OCI-M2 (cell line): ENCODE data around the gene COL7A1.
"Not testable (repeated sequence)": the region's sequence is repeated elsewhere in the genome, so short reads cannot be mapped to it uniquely, and the experiment has no call there.

Source experiments
- DNase-seq: peaks from one replicate; lab custom pipeline; 2025; ENCODE audit not compliant: unreplicated experiment; lab: John Stamatoyannopoulos, UW

COL7A1 gene

DNA sequence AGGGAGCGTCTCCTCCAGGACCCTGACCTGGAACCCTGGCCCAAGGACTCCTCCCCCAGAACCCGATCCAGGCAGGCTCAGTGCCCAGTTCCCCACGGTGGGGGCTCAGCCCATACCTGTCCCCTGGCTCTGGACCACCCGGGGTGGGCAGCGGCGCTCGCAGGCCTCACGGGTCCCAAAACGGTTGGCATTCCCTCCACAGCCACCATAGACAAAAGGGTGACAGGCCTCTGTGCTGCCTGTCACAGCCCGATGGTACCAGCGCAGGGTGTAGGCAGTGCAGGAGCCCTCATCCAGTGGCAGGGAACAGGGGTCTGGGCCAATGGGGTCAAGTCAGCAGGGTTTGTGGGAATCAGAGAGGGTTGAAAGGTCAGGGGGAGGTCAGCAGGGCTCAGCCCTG lies 30.5 kb downstream of the COL7A1 start:
- DNase-seq, result no peak

DNA sequence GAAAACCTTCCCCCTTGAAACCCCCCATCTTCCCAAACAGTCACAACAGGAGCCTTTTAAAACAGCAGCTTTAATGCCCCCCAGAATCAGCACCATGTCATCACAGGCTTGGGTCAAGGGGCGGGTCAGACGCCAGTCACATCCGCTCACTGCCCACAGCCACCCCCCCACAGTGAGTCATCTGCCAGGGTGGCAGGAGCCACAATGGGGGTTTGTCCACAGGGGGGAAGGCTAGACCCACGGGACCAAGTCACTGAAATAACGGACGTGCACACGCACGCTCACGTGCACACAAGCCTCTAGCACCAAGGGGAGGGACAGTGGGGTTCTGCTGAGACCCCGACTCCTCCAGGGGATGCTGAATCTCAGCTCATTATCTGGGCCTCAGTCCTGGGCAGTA lies 31.1 kb downstream of the COL7A1 start:
- no peak for DNase-seq

DNA sequence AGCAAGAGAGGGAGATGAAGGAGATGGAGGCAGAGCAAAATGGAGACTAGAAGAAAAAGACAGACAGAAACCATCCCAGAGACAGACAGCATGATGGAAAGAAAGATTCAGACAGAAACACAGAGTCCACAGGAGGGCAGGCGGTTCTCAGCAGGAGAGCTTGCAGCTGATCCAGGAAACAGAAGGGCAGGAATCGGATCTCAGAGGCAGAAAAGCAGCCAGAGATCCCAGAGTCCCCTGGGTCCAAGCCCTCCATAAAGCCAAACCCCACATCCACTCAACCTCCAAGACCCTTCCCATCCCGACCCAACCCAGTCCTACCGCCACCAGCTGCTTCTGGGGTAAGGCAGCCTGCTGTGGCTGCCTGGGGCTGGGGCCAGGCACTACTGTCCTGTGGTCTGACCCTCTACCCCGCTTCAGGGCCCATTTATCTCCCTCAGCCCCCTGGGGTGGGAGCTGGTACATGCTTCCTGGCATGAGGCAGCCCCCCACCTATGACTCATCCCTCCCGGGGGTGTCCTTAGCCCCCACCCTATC lies 31.7 kb downstream of the COL7A1 start, which contains the start of gene UCN2:
Gene UCN2, minus strand, starts transcription at position 400 of the 537 bp plus-strand sequence. CDS start 657 bp downstream, outside the sequence.
- DNase-seq, result no peak

DNA sequence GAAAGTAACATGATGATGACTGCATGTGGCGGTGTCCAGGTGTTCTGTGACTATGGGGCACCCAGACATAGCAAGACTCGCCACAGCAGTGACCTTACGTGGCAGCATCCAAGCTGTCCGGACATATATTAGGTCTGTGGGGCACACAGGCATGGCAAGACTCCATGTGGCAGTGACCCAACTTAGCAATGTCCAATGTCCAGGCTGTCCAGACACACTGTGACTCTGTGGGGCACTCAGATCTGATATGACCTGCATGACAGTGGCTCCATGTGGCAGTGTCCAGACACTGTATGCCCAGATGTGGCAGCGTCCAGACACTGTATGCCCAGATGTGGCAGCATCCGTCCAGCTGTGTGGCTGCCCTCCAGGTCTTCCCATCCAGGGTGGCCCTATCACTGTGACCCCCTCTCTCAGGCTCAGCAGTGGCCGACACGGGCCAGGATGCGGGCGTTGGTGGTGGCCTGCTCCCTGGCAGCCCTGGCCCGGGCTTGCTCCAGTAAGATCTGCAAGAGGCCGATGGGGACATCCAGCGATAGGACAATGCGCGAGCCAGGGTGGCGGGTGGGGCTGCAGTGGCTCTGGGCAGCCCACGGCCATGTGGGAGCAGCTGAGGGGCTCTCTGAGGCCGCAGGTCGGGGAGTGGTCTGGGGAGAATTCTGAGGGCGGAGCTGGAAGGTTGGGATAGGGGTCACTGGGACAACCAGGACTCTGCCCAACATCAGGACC lies 32.6 kb downstream of the COL7A1 start:
- no peak for DNase-seq

GRCh38 chr3:48561045-48561736 lies 33.9 kb downstream of the COL7A1 start:
- no peak for DNase-seq

- no peak for DNase-seq
These were observed 34.5 kb downstream of the COL7A1 start for GRCh38 chr3:48560648-48561018.

GRCh38 chr3:48558493-48559134 lies 36.5 kb downstream of the COL7A1 start:
- peak; percentile 63 for DNase-seq

- peak; percentile 93 for DNase-seq
These were observed 38.1 kb downstream of the COL7A1 start, which contains the start of gene PFKFB4 for GRCh38 chr3:48556796-48557626. TSS of gene PFKFB4 (minus strand) at chr3:48556803. CDS start at chr3:48556777, 26 bp downstream.

- no peak for DNase-seq
These were observed 39.0 kb downstream of the COL7A1 start for GRCh38 chr3:48555949-48556795.

DNA sequence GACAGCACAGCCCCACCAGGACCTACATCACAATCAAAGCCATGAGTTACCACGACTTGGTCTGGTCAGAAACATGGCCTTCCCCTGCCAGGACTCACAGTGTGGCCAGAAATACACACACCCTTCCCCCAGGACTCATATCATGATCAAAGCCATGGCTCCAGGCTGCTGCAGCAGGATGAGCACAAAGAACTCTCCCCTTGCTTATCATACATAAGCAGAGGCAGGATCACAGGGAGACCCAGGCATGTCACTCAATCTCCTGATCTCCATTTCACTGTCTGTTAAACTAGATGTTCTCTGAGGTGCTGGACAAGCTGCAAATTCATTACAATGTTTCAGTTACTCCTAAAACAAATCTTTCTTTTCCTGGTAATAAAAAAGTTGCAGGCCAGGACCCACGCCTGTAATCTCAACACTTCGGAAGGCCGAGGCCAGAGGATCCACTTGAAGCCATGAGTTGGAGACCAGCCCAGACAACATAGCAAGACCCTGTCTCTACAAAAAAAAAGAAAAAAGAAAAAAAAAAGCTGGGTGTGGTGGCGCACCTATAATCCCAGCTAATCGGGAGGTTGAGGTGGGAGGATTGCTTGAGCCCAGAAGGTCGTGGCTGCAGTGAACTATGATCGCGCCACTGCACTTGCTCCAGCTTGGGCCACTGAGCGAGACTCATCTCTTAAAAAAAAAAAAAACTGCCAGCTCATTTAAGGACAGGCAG lies 39.7 kb downstream of the COL7A1 start:
- peak; percentile 56 for DNase-seq

GRCh38 chr3:48553886-48554845 lies 41.0 kb downstream of the COL7A1 start:
- no peak for DNase-seq

- no peak for DNase-seq
These were observed 41.8 kb downstream of the COL7A1 start for GRCh38 chr3:48553361-48553760.

- no peak for DNase-seq
These were observed 42.8 kb downstream of the COL7A1 start for GRCh38 chr3:48552111-48552951.

- DNase-seq, result not testable (repeated sequence)
These were observed 43.5 kb downstream of the COL7A1 start for GRCh38 chr3:48551651-48552050.

- no peak for DNase-seq
These were observed 46.1 kb downstream of the COL7A1 start for GRCh38 chr3:48548729-48549705.

- no peak for DNase-seq
These were observed 47.0 kb downstream of the COL7A1 start for GRCh38 chr3:48548126-48548525.
